Parathyroid adenoma (tissue), 2 donors: Measurements from ENCODE around the gene SHROOM1.

ENCODE experiments used
- H2AFZ ChIP-seq: fragments of 300-600 bp; sonication (generic); one replicate; pipeline ENCODE4 v1.7.0; 2017; ENCODE audit warnings: antibody characterized with exemption, mild to moderate bottlenecking
- H3K27ac ChIP-seq: fragments of 300-600 bp; sonication (generic); one replicate; pipeline ENCODE4 v1.7.0; 2017
- H3K27me3 ChIP-seq: fragments of 300-600 bp; sonication (generic); one replicate; pipeline ENCODE4 v1.7.0; 2017; ENCODE audit warnings: low read length; ENCODE audit not compliant: control insufficient read depth, insufficient read depth
- H3K36me3 ChIP-seq: fragments of 300-600 bp; sonication (generic); one replicate; pipeline ENCODE4 v1.7.0; 2017; ENCODE audit warnings: low read length; ENCODE audit not compliant: control insufficient read depth, insufficient read depth
- H3K4me1 ChIP-seq: fragments of 300-600 bp; sonication (generic); one replicate; pipeline ENCODE4 v1.7.0; 2017; ENCODE audit warnings: control low read depth
- H3K4me2 ChIP-seq: fragments of 300-600 bp; sonication (generic); one replicate; pipeline ENCODE4 v1.7.0; 2017; ENCODE audit warnings: low read length
- H3K4me3 ChIP-seq: fragments of 300-600 bp; sonication (generic); one replicate; pipeline ENCODE4 v1.7.0; 2017; ENCODE audit warnings: low read depth, low read length
- H3K79me2 ChIP-seq: fragments of 300-600 bp; sonication (generic); one replicate; pipeline ENCODE4 v1.7.0; 2017; ENCODE audit warnings: control low read depth
- H3K9ac ChIP-seq: fragments of 300-600 bp; sonication (generic); one replicate; pipeline ENCODE4 v1.7.0; 2017; ENCODE audit warnings: mild to moderate bottlenecking
- H3K9me3 ChIP-seq: fragments of 300-600 bp; sonication (generic); one replicate; pipeline ENCODE4 v1.7.0; 2017; ENCODE audit warnings: low read length; ENCODE audit not compliant: control insufficient read depth
- CTCF ChIP-seq: fragments of 300-600 bp; sonication (generic); IDR thresholded peaks from one replicate; pipeline ENCODE4 v1.7.0; 2017; ENCODE audit warnings: antibody characterized with exemption, mild to moderate bottlenecking
- donor health status: primary hyperparathyroidism.

The SHROOM1 gene

GRCh38 chr5:132870801-132871200 is 40.4 kb upstream of the SHROOM1 start:
- no peaks in the 10 kb centered on the region for H3K9me3 ChIP-seq
- H3K4me2 ChIP-seq: no peak overlapping the region
- no peak overlapping the region for H3K9ac ChIP-seq
- H3K79me2 ChIP-seq: no peaks in the 10 kb centered on the region
- TF ChIP-seq CTCF: no peak
- peaks cover 4% of the 10 kb centered on the region for H3K4me1 ChIP-seq
- no peak overlapping the region for H3K27ac ChIP-seq
- no peak overlapping the region for H3K4me3 ChIP-seq
- no peaks in the 10 kb centered on the region for H3K36me3 ChIP-seq
- H3K27me3 ChIP-seq: no peaks in the 10 kb centered on the region
- H2AFZ ChIP-seq: no peak overlapping the region

- no peaks in the 10 kb centered on the region for H3K27me3 ChIP-seq
- H3K9ac ChIP-seq: no peak overlapping the region
- H3K9me3 ChIP-seq: no peaks in the 10 kb centered on the region
- H2AFZ ChIP-seq: no peak overlapping the region
- no peak overlapping the region for H3K27ac ChIP-seq
- no peak overlapping the region for H3K4me2 ChIP-seq
- peaks cover 7% of the 10 kb centered on the region for H3K4me1 ChIP-seq
- TF ChIP-seq CTCF: no peak
- no peaks in the 10 kb centered on the region for H3K36me3 ChIP-seq
- no peaks in the 10 kb centered on the region for H3K79me2 ChIP-seq
- H3K4me3 ChIP-seq: no peak overlapping the region
Observed at GRCh38 chr5:132868754-132869153, 38.3 kb upstream of the SHROOM1 start.

- H3K4me3 ChIP-seq: peak overlapping the region; percentile 98
- H3K27me3 ChIP-seq: no peaks in the 10 kb centered on the region
- H2AFZ ChIP-seq: peak overlapping the region; percentile 100
- H3K4me1 ChIP-seq: peaks cover 7% of the 10 kb centered on the region
- no peak for TF ChIP-seq CTCF
- peak overlapping the region; percentile 90 for H3K27ac ChIP-seq
- peak overlapping the region; percentile 38 for H3K9ac ChIP-seq
- peak overlapping the region; percentile 83 for H3K4me2 ChIP-seq
- H3K9me3 ChIP-seq: no peaks in the 10 kb centered on the region
- H3K79me2 ChIP-seq: no peaks in the 10 kb centered on the region
- no peaks in the 10 kb centered on the region for H3K36me3 ChIP-seq
Observed at GRCh38 chr5:132867046-132867451, 36.6 kb upstream of the SHROOM1 start.

GRCh38 chr5:132866342-132867045 is 36.0 kb upstream of the SHROOM1 start, which contains the start of the genes GDF9 and UQCRQ:
Gene GDF9, minus strand, starts transcription at chr5:132866469. Its CDS starts 1,936 bp downstream, at chr5:132864533.
Gene UQCRQ, plus strand, starts transcription at chr5:132866642. Its CDS starts 240 bp downstream, at chr5:132866882.
- H3K4me2 ChIP-seq: peak within 1 kb of the TSS; percentile 83
- no peaks in the 10 kb centered on the region for H3K36me3 ChIP-seq
- H3K27ac ChIP-seq: peak within 1 kb of the TSS; percentile 90
- H3K9me3 ChIP-seq: no peaks in the 10 kb centered on the region
- peaks cover 7% of the 10 kb centered on the region for H3K4me1 ChIP-seq
- peak within 1 kb of the TSS; percentile 56 for H3K9ac ChIP-seq
- peak within 1 kb of the TSS; percentile 98 for H3K4me3 ChIP-seq
- peak within 1 kb of the TSS; percentile 100 for H2AFZ ChIP-seq
- no peaks in the 10 kb centered on the region for H3K27me3 ChIP-seq
- no peaks in the 10 kb centered on the region for H3K79me2 ChIP-seq
- TF ChIP-seq CTCF: peak; percentile 37
